Femur (tissue), 1 donor: ENCODE data around the gene BIRC6.
"Not testable (repeated sequence)": the region's sequence is repeated elsewhere in the genome, so short reads cannot be mapped to it uniquely, and the experiment has no call there.

Experiments used
- DNase-seq: peaks from one replicate; pipeline ENCODE4 v3.0.0-alpha.2; 2017

Gene BIRC6

DNA sequence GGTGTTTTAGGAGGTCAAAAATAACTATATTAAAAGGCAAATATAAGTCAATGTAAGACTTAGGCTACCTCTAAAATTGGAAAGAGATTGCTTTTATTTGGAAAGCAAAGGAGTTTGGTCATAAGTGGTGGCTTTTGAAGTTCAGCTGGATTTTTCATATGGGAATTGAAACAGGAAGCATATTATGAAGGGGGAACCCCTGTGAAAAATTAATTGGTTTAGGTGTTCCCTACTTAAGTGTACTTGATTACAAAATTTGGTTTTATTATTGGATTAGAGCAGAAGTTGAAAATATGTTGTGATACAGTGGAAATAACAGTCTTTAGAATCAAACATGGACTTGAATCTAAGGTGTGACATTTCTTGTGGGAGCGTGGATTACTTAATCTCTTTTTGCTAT lies 149.6 kb downstream of the BIRC6 start:
- no peak for DNase-seq

DNA sequence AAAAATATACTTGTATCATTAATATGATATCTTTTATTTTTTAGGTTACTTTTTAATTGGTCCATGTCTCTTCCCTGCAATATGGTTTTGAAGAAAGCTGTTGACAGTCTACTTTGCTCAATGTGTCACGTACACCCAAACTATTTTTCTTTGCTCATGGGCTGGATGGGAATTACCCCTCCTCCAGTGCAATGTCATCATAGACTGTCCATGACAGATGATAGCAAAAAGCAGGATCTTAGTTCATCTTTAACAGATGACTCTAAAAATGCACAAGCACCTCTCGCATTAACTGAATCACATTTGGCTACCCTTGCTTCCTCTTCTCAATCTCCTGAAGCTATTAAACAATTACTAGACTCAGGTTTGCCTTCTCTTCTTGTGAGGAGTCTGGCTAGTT lies 158.1 kb downstream of the BIRC6 start:
- no peak for DNase-seq

DNA sequence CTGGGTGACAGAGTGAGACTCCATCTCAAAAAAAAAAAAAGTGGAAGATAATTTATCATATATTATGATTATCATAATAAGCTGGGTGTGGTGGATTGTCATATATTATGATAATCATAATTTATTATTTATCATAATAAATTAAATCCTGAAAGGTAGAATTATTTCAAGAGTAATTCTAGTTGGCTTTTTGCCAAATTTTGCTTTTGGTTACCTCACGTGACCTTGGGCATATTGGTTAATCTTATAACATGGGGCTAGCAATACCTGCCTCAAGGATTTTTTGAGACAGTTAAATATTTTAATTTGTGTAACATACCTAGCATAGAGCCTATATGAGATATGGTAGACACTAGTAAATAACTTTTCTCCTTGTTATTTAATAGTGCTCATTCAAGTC lies 159.7 kb downstream of the BIRC6 start:
- DNase-seq, result no peak

DNA sequence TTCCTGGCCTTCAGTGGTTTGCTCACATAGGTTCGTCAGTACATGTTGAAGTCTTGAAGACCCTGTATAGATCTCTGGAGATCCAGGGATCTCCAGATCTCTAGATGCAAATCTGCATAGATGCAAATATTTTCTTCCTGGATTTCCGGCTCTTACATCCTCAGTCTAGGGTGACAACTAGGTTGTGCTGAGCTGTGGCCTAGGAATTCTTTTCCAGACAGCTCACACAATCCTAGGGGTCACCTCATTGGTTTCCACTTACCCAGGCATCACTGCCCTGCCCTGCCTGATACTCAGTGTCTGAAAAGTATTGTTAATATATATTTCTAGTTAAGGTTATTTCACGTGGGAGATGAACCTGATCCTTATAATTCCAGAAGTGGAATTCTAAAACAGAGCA lies 165.9 kb downstream of the BIRC6 start:
- DNase-seq, result no peak

DNA sequence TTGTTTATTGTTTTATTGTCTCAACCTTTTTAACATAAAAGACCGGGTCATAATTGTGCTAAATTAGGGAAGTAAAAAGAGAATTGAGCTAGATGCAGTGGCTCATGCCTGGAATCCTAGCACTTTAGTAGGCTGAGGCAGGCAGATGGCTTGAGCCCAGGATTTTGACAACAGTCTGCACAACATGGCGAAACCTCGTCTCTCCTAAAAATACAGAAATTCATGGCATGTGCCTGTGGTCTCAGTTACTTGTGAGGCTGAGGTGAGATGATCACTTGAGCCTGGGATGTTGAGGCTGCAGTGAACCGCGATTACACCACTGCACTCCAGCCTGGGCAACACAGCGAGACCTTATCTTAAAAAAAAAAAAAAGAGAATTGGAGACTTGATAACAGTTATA lies 166.9 kb downstream of the BIRC6 start:
- no peak for DNase-seq

DNA sequence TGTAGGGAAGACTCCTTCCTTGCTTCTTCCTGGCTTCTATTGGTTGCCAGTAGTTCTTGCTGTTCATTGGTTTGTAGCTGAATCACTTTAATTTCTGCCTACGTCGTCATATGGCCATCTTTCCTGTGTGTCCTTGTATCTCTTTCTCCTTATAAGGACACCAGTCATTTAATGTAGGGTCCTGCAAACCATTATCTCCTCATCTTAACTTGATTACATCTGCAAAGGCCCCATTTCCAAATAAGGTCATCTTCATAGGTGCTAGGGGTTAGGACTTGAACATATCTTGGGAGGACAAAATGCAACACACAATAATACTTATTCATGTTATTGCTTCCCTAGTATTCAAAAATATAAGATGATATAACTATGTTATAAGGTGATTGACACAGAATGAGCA lies 175.5 kb downstream of the BIRC6 start:
- no peak for DNase-seq

DNA sequence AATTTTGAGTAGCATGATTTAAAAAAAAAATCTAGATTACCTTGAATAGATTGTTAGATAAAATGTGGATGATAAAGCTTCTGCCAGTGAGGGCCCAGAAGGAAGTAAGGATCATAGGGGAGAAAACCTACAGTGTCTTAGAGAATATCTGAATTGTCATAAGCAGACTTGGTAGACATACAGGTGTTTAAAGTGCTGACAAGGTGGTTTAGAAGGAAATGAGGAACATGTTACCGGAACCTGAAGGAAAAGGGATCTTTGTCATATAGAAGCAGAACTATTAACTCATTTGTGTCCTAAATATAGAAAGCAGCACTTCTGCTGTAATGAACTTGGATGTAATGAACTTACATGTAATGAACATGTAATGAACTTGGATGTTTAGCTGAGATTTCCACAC lies 176.1 kb downstream of the BIRC6 start:
- no peak for DNase-seq

DNA sequence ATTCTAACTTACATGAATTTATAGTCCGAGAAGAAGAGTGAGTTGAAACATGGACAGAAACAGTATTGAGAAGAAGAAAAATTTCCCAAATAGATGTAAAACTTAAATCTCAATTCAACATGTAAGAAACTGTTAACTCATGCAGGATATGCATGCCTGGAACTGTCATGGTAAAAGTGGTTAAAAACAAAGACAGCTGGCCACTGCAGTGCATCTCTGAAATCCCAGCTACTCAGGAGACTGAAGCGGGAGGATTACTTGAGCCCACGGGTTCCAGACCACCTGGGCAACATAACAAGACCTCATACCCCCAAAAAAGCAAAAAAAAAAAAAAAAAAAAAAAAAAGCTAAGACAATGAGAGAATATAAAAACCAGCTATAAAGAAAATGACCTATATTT lies 178.0 kb downstream of the BIRC6 start:
- DNase-seq, result no peak

DNA sequence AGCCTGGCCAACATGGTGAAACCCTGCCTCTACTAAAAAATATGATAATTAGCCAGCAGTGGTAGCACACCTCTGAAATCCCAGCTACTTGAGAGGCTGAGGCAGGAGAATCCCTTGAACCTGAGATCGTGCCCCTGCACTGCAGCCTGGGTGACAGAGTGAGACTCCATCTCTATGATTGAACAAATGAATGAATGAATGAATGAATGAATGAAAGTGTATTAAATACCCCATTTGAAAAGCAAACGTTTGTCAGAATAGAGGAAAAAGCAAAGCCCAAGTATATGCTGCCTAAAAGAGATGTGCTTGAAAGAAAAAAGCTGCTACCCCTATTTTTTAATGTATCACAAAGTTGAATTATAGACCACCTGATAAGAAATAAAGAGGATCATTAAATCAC lies 181.9 kb downstream of the BIRC6 start:
- no peak for DNase-seq

DNA sequence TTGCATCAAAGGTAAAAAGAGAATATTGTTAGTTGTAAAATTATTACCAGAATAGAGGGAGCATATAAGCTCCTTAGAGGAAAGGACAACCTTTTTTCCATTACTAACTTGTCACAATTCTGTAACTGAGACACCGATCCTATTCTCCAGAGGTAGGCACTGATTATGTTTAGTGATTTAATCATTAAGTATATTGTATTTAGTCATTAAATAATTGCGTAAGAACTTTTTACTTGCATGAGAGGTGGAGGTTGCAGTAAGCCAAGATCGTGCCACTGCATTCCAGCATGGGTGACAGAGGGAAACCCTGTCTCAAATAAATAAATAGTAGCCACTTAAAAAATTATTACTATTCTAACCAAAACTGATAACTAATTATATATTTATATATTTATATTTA lies 195.7 kb downstream of the BIRC6 start:
- not testable (repeated sequence) for DNase-seq

DNA sequence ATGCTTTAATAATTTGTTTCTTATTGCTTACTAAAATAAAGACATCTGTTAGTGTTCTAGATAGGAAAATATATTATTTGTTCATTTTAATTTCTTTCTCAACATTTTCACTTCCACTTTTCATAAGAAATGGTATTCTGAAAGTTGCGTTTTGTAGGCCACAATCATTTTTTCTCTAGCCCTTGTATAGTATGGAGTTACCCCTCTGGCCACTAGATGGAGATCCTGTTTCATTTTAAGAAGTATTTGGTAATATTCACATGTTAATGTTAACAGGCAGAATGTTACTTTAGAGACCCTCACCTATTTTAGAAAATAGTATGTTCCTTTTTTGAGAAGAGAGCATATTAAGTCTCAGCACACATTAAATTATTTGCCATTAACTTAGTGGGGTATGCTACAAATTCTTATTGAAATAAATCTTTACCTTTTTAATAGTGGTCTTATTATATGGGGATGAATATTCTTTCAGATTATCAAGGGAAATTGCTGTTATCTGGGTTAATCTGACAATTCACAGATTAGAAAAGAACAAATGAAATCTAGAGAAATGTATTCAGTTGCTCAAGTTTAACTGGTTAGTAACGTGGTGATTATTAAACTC lies 197.1 kb downstream of the BIRC6 start:
- DNase-seq, result no peak

DNA sequence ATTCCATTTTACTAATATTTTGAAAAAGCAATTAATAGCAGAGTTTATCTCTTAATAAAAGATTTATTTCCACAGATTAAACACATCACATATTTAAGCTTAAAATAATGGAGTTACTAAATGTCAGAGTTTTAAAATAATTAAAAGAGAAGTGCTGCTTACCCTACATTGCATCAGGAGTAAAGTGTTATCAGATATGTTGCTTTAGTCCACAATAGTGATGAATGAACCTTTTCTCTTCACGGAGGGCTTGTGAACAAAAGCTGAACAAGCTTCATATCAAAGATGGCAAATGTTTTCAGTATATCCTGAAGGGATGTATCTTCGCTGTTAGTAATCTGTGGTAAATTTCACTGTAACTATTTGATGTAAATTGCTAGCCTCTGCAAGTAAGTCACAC lies 201.7 kb downstream of the BIRC6 start:
- no peak for DNase-seq

DNA sequence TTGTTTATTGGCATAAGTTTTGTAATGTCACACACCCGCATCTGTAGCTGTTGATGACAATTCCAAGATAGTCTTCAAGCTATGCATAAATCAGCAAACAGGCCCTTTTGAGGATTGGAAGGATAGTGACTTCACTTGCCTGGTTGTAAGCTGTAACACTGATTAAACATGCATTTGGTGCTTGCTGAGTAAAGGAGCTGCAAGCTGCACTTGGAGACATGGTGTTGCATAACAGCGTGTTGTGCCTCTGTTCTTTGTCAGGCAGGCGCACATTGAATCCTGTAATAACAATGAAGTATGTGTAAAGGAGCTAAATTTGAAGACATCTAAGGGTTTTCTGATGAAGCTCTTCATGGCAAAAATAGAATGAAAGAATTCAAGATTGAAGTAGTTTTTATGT lies 202.3 kb downstream of the BIRC6 start:
- no peak for DNase-seq

DNA sequence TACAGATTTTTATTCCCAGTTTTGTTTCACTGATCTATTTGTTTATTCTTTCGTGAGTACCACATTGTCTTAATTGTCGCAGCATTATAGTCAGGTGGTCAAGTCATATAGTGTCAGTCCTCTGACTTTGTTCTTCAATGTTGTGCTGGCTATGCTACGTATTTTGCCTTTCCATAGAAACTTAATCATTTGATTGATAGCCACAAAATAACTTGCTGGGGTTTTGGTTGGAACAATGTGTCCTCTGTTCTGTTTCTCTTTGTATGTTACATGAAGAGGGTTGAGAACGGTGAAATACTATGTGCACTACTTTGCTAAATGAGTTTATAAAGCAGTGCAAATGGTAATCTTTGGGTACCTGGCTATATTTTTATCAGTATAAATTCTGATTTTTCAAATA lies 206.1 kb downstream of the BIRC6 start:
- no peak for DNase-seq

DNA sequence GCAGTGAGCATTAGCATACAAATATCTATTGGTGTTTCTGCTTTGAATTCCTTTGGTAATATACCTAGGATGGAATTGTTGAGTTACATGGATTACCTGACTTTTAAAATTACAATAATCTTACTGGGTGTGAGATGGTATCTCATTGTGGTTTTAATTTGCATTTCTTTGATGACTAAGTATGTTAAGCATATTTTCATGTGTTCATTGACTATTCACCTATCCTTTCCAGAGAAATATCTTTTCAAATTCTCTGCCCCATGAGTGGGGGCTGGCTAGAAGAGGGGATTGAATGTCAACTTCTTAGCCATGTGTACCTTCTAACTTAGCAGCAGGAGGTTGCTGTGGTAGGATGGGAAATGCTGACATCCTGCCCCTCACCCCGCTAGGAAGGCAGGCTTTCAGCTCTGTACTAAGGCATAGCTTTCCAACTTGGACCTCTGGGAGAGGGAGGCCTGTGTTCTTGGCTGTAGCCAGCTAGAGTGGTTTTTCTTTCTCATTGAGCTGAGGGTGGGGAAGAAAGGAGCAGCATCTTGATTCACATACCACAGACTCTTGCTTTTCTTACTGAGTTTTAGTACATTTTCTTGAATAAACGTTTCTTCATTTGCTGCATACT lies 207.7 kb downstream of the BIRC6 start:
- DNase-seq, result no peak

DNA sequence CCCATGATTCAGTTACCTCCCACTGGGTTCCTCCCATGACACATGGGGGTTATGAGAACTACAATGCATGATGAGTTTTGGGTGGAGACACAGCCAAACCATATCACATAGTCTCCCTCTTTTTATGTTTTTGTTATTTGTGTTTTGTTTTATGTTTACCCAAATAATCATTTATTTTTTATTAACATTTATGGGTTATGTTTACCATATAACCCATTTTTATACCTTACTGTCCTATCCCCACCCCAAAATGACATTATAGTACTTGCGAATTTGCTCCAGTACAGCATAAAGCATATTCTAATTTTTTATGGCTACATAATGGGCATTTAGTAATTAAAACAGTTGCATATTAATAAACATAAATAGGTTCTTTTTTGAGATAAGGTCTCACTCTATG lies 209.1 kb downstream of the BIRC6 start:
- no peak for DNase-seq

DNA sequence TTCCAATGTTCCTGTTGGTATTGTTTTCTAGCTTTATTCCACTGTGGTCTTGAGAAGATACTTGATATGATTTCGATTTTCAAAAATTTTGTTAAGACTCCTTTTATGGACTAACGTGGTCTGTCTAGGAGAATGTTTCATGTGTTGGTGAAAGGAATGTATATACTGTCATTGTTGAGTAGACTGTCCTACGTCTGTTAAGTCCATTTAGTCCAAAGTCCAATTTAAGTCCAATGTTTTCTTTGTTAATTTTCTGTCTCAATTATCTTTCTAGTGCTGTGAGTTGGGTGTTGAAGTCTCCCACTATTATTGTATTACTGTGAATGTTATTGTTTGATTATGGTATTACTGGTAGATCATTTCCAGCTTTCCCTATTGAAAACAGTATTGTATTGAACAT lies 215.2 kb downstream of the BIRC6 start:
- DNase-seq, result no peak

DNA sequence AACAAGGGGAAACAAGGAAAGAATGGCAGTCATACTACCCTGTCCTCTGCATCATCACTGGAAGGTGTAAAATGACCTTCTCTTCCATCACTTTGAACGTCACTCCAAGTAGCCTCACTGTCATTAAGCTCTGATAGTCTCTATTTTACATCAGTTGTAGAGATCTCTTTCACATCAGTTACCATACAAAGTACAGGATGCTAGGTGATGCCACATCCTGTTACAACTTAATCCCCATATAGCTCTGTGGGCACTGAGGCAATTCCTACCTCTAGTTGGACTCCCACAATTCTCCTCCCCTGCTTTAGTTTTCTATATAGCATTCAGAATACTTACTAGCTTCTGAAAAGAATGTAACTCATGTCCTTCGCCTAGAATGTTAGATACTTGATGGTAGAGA lies 215.9 kb downstream of the BIRC6 start:
- DNase-seq, result no peak

DNA sequence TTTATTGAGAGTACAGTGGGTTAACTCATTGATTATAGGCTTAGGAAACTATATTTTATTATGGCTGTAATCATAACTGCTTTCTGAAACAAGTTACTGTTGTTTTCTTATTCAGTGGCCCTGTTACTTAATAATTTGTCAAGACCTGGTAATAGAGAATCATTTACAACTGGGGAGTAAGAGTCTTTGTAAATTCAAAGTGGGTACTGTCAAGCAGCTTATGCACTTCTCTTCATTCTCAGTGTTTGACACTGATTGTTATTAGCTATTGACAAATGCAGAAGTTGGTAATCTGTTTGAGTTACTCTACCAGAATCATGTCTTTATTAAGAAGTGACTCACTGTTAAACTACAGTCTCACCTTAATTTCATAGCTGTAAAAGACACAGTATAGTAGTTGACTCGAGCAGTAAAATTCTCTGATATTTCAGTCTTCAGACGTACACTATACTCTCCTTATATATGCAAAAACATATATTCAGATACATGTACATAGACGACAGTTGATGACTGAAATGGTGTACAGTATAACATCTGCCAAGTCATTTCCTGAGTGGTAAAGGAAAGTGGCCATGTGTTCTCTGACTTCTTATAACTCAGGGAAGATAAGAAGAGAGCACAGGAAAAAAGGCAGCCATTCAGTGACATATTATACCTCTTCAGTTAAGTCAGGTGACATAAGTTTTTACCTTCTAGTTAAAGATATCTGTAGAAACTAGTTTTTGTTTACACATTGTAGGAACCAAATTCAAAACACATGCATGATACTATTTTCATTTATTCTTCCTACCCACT lies 235.0 kb downstream of the BIRC6 start:
- no peak for DNase-seq

DNA sequence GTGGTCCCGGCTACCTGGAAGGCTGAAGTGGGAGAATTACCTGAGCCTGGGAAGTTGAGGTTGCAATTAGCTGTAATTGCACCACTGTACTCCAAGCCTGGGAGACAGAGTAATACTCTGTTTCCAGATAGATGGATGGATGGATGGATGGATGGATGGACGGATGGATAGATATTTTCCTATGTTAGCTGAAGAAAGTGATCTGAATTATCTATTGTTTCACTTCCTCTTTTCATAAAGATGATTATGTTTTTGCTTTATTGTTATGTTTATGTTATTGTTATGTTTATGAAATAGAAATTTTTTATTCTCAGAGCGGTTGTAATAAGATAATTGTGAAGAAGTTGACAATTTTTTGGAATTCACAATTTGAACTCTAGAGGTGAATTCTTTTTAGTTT lies 237.8 kb downstream of the BIRC6 start:
- DNase-seq, result no peak

DNA sequence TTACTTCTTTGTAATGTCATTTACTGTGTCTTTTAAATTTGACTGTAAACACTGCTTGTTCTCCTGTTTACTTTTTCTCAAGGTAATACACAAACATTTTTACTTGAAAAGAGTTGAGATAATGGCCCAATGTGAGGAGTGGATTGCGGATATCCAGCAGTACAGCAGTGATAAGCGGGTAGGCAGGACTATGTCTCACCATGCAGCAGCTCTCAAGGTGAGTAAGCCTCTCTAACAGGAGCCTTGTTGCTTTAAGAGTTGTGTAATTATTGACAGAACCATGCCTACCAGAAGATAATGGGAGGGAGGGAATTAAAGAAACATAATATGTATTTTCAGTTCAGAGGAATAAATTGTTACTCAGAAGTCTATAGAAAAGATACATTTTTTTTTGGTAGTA lies 254.5 kb downstream of the BIRC6 start:
- no peak for DNase-seq

DNA sequence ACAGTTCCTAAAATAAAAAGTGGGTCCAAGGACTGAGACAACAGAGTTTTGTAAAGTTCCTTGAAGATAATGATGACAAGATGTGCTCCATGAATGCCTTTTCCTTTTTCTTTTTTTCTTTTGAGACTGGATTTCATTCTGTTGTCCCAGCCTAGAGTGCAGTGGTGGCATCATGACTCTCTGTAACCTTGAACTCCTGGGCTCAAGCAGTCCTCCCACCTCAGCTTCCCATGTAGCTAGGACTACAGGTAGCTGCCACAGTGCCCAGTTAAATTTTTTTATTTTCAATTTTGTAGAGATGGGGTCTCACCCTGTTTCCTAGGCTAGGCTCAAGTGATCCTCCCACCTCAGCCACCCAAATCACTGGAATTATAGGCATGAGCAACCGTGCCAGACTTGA lies 254.9 kb downstream of the BIRC6 start:
- no peak for DNase-seq

DNA sequence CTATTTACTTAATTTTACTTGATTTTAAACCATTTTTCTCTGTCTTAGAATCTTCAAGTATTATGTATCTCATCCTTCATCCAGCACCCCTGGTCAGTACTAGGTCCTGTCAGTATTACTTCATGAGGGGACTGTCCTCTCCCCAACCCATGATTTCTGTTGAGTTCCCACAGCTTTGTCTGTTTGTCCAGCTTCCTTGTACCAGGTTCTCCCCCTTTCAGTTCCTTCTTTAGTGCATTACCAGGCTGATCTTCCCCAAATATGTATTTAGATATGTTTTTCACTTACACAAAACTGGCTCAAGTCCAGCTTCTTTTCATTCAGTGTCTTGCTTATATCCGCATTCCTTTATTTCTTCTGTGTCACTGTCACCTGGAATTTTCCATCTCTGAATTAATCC lies 257.3 kb downstream of the BIRC6 start:
- DNase-seq, result no peak

DNA sequence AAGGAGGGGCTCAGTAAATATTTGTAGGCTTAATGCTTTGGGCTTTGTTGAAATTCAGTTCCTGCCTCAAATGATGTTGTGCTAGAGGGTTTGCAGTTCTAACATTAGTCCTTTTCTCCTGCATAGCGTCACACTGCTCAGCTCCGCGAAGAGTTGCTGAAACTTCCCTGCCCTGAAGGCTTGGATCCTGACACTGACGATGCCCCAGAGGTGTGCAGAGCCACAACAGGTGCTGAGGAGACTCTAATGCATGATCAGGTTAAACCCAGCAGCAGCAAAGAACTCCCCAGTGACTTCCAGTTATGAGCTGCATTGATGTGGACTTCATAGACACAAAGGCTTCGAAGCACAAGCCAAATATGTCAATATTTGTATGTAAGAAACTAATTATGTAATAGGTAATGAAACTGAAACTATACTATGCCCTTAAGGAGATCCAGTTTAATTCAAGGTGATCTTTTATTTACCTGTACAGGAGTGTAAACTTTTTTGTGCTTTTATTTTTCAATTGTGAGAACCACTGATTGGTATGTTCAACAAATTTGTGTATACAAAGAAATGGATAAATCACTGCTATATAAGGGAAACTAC lies 260.9 kb downstream of the BIRC6 start:
- no peak for DNase-seq
